ENCODE data around the gene GPR146. TPM values are rescaled to one million over a fixed set of nuclear protein-coding genes. Genes with fewer than 3 reads are reported as not detected.
A peak's percentile ranks its signal among the peaks of the same experiment; 100 is the strongest.

Gene GPR146
- total and polyA plus RNA-seq, 2 donors from 2014 or later, result 7.6 to 10.3 TPM

GRCh38 chr7:996079-996872 lies 48.1 kb upstream of the GPR146 start:
- Histone ChIP-seq H3K4me1 (ENCODE audit: control insufficient read depth in 2 of 3, insufficient read depth in 2 of 3, low read depth in 1 of 3, low read length in 3 of 3) (peaks cover 0 to 2% (median 0%) of the 10 kb centered on the region in 3 donors), H3K4me3 (ENCODE audit: low read length in 3 of 3) (no peak overlapping the region), H3K9ac (ENCODE audit: low read length in 3 of 3) (no peak overlapping the region), H3K27ac (ENCODE audit: low read depth in 2 of 2, low read length in 2 of 2) (no peak overlapping the region), H3K27me3 (ENCODE audit: control insufficient read depth, insufficient read depth, low read length) (no peaks in the 10 kb centered on the region), H3K36me3 (ENCODE audit: control insufficient read depth in 2 of 3, insufficient read depth in 3 of 3, low read length in 3 of 3) (no peaks in the 10 kb centered on the region), H3K9me3 (ENCODE audit: control insufficient read depth in 2 of 3, insufficient read depth in 1 of 3, low read length in 3 of 3) (no peaks in the 10 kb centered on the region)
- TF ChIP-seq CTCF (IDR thresholded peaks at IDR 0.05; ENCODE audit: borderline replicate concordance, extremely low read depth, insufficient read depth), result no peak
- DNase-seq (no peak), FAIRE-seq (no peak)
- intact Hi-C loops (cut with DNase I), result loop anchor here (10.0 kb wide), 1 partner anchor 179 kb away; no protein-coding TSS in a partner anchor

- Histone ChIP-seq H3K9me3 (ENCODE audit: control insufficient read depth in 2 of 3, insufficient read depth in 1 of 3, low read length in 3 of 3) (no peaks in the 10 kb centered on the region), H3K36me3 (ENCODE audit: control insufficient read depth in 2 of 3, insufficient read depth in 3 of 3, low read length in 3 of 3) (no peaks in the 10 kb centered on the region), H3K4me3 (ENCODE audit: low read length in 3 of 3) (no peak overlapping the region), H3K27ac (ENCODE audit: low read depth in 2 of 2, low read length in 2 of 2) (no peak overlapping the region), H3K9ac (ENCODE audit: low read length in 3 of 3) (no peak overlapping the region), H3K27me3 (ENCODE audit: control insufficient read depth, insufficient read depth, low read length) (no peaks in the 10 kb centered on the region), H3K4me1 (ENCODE audit: control insufficient read depth in 2 of 3, insufficient read depth in 2 of 3, low read depth in 1 of 3, low read length in 3 of 3) (peaks cover 0 to 2% (median 0%) of the 10 kb centered on the region in 3 donors)
- FAIRE-seq, result no peak
- intact Hi-C loops (cut with DNase I), result loop anchor here (10.0 kb wide), 1 partner anchor 177 kb away; no protein-coding TSS in a partner anchor
- no peak for TF ChIP-seq CTCF (IDR thresholded peaks at IDR 0.05; ENCODE audit: borderline replicate concordance, extremely low read depth, insufficient read depth)
- DNase-seq, result peak in 2 of 5 donors; percentile 70 to 83
These were observed 46.6 kb upstream of the GPR146 start for GRCh38 chr7:997404-998395.

- no peak for TF ChIP-seq CTCF (IDR thresholded peaks at IDR 0.05; ENCODE audit: borderline replicate concordance, extremely low read depth, insufficient read depth)
- DNase-seq (no peak), FAIRE-seq (no peak)
- Histone ChIP-seq H3K27ac (ENCODE audit: low read depth in 2 of 2, low read length in 2 of 2) (no peak overlapping the region), H3K36me3 (ENCODE audit: control insufficient read depth in 2 of 3, insufficient read depth in 3 of 3, low read length in 3 of 3) (no peaks in the 10 kb centered on the region), H3K9me3 (ENCODE audit: control insufficient read depth in 2 of 3, insufficient read depth in 1 of 3, low read length in 3 of 3) (no peaks in the 10 kb centered on the region), H3K4me3 (ENCODE audit: low read length in 3 of 3) (no peak overlapping the region), H3K9ac (ENCODE audit: low read length in 3 of 3) (no peak overlapping the region), H3K27me3 (ENCODE audit: control insufficient read depth, insufficient read depth, low read length) (no peaks in the 10 kb centered on the region), H3K4me1 (ENCODE audit: control insufficient read depth in 2 of 3, insufficient read depth in 2 of 3, low read depth in 1 of 3, low read length in 3 of 3) (no peaks in the 10 kb centered on the region)
- intact Hi-C loops (cut with DNase I), result loop anchor here (10.0 kb wide), 1 partner anchor 175 kb away; no protein-coding TSS in a partner anchor
These were observed 45.0 kb upstream of the GPR146 start for GRCh38 chr7:999149-999879.

Measured in kidney (tissue), 14 donors.